ENCODE data around the gene PPM1E.
"Not testable (repeated sequence)": the region's sequence is repeated elsewhere in the genome, so short reads cannot be mapped to it uniquely, and the experiment has no call there.

Gene PPM1E

DNA sequence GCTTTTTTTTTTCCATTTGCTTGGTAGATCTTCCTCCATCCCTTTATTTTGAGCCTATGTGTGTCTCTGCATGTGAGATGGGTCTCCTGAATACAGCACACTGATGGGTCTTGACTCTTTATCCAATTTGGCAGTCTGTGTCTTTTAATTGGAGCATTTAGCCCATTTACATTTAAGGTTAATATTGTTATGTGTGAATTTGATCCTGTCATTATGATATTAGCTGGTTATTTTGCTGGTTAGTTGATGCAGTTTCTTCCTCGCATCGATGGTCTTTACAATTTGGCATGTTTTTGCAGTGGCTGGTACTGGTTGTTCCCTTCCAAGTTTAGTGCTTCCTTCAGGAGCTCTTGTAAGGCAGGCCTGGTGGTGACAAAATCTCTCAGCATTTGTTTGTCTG, 94.5 kb downstream of the PPM1E start:
- not testable (repeated sequence) for DNase-seq

DNA sequence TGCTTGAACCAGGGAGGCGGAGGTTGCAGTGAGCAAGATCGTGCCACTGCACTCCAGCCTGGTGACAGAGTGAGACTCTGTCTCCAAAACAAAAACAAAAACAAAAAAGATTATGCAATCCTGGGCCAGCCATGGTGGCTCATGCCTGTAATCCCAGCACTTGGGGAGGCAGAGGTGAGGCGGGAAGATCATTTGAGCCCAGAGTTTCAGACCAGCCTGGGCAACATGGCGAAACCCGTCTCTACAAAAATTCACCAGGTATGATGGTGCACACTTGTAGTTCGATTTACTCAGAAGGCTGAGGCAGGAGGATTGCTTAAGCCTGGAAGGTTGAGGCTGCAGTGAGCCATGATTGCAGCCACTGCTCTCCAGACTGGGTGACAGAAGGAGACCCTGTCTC, 109.6 kb downstream of the PPM1E start:
- no peak for DNase-seq

DNA sequence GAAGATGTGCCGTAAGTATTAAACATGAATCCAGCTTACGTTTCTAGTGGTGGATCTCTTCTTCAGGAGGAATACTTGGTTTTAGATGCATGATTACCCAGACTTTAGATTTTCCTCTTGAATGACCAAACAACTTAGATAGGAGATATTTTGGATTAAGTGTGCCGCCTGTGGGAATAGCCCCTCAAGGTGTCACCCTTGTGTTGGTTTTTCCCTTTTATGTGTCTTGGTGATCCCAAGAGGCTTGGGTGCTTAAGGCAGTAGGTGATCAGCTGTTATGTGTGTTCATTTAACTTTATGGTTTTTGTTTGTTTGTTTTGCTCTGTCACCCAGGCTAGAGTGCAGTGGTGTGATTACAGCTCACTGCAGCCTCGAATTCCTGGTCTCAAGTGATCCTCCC, 115.1 kb downstream of the PPM1E start:
- no peak for DNase-seq

DNA sequence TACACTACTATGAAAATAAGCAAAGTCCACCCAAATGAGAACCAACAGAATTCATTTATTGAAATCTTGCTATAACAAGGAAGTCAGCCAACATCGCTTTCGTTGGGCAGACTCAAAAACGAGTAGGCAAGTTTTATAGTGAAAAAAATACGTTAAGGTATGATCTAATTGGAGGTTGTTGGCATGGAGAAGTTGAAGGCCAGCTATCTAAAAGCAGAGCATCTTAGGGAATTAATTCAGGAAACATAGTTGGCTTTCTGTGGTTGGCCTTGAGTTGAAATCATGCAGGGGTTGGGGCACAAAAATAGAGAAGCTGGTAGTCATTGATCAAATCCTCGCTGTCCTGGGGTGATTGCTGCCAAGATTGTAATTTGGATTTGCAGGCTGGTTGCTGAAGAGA, 118.3 kb downstream of the PPM1E start:
- no peak for DNase-seq

DNA sequence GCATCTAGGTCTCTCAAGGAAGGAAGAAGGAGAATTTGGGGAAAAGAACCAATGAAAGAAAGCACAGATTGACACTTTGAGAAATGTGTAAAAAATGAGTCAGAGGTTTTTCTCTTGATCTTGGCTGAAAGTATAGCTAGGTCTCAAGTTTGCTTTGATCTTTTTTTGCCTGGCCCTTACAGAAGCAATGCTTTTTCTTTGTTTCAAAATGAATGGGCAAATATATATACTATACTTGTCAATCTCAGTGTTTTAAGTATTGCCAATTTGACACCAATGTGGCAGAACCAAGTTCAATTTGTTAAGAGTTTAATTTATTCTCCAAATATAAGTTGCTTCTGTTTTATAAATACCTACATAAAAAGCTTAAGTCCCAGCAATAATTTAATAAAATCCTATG, 119.6 kb downstream of the PPM1E start:
- DNase-seq = no peak

DNA sequence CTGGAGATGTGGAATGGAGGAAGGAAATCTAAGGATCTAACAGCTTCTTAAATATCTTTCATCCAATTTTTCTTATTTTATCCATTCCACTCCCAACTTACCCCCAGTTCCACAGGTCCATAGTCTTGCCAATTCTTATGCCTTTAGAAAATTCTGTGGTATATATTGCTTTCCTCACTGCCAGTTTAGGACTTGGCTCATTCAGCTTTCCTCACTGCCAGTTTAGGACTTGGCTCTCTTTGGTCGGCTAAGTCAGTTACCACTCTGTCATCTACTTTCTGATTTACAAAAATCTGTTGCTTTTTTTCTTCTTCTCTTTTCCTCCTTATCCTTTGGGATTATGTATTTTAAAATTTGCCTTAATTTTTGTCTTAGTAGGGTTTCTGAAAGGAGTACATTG, 128.5 kb downstream of the PPM1E start:
- DNase-seq = no peak

DNA sequence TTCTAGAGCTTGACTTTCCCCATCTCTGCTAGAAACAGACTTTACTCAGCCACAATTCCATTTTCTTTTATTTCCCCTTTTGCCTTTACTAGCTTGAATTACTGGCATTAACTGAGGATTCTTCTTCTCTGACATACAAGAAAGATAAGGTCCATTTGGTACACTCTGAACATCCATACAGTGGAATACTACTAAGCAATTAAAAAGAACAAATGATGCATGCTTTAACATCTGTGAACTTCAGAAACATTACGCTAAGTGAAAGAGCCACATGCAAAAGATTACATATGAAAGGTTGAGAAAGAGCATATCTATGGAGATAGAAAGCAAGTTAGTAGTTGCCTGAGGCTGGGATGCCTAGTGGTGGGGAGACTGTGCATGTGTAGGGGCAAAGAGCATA, 130.9 kb downstream of the PPM1E start:
- no peak for DNase-seq

DNA sequence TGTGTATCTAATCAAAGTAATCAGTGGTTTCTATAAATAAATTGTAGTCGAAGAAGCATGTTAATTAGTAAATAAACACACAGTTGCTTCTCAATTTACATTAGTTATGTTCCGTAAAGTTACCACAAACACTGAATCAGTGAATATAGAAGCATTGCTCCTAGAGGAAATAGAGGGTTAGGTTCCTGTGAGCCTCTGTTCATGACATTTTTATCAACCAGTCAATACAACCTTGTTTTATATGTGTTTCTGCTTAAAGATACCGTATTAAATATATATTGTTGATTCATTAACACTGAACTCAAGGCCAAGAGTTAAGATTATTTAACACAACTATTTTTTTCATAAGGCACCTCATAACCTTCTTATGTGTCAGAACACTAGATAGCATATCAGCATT, 134.3 kb downstream of the PPM1E start:
- no peak for DNase-seq

DNA sequence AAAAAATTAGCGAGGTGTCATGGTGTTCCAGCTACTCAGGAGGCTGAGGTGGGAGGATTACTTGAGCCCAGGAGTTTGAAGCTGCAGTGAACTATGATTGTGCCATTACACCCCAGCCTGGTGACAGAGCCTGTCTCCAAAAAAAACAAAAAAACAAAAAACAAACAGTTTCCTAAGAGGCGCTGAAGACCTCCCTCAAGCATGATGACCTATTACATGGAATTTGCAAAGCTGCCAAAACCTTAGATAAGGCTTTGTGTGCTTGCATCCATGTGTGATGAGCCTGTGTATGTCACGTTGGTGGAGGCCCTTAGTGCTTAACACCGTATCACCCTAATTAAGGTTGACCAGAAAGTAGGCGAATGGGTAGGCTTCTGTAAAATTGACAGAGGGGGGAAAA, 143.5 kb downstream of the PPM1E start:
- DNase-seq = no peak

DNA sequence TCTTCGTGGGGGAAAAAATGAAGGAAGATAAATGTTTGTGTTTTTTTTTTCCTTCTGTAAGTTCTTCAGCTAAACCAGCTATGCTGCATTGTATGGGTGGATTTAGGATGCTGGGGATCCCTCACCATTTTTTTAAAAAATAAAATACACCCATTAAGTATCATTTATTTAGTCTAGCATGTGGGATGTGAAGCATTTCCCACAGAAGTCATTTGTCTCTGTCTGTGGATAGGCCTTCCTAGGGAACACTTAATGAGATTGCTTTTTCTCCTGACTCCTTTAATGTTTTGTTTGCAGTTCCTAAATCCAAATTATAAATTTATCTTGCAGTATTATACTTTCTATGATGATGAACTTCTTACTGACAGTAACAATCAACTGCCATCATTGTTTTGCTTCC, 146.7 kb downstream of the PPM1E start:
- DNase-seq = no peak

DNA sequence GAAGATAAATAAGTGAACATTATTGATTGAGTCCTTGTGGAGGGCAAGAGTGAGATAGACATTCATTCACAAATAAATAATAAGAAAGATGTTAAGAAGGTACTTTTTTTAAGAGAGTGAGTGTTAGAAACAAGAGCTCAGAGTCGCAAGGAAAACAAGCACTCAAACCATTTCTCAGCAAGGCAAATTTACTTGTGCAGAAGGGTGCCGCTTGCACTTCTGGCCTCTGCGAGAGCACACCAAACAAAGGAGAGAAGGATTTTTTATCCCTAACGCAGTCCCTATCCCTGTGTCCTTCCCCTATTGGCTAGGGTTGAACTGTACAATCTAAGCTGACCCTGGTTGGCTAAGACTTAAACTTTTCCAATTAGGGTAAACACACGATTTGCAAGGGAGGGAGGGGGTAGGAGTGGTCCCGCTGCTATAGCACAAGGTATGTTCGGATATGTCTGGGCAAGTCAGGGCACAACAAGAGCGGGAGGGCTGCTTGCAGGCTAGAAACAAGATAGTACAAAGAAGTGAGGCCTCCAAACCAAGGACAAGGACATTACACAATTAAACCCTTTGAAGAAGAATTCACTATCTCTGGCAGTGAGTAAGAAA, 156.2 kb downstream of the PPM1E start:
- no peak for DNase-seq

DNA sequence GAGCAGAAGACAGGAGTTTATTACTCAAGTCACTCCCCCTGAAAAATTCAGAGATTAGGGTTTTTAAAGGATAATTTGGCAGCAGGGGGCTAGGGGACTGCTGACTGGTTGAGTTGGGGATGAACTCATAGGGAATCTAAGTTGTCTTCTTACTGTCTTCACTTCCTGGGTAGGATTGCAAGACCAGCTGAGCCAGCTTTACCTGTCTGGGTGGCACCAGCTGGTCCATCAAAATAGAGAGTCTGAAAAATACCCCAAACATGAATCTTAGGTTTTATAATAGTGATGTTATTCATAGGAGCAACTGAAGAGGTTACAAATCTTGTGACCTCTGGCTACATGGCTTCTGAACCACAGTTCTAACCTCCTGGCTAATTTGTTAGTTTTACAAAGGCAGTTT, 157.9 kb downstream of the PPM1E start:
- DNase-seq = no peak

DNA sequence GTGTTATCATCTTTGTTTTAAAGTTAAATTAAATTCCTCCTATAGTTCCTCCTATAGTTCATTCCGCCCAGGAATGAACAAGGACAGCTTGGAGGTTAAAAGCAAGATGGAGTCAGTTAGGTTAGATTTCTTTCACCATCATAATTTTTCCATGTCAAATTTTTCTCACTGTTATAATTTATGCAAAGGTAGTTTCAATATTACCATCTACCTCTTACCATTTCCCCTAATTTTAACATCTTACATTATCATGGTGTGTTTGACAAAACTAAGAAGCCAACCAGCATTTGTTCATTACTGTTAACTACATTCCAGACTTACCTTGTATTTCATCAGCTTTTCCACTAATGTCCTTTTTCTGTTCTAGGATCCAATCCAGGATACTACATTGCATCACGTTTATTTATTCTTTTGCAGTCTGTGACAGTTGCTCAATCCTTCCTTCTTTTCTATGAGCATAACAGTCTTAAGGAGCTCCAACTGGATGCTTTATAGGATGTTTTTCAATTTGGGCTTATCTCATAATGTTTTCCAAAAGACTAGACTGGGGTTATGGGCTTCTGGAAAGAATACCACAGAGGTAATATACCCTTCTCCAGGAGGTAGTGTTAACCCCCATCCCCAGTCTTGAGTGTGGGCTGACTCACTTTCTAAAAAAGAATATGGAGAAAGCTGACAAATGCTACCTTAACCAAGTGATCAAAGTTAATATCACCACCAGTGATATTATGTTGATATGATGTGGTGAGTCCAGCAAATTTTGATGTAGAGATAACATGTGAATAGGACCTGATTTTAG, 158.5 kb downstream of the PPM1E start:
- no peak for DNase-seq

DNA sequence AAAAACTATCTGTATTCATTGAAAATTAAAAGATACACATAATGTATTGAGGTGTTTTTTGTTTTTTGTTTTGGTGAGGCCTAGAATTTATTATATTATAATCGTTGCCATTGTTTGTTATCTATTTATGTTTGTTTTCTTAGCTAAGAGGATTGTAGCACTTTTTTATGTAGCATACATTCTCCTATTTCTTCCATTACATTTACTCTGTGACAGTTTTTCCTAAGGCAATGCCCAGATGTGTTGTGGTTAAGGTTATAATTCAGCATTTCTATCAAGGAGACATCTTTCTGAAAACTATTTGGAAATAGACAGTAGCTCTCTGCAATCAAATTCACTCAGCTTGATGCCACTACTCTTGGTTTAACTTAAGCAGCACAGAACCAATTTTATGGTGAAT, 161.6 kb downstream of the PPM1E start:
- no peak for DNase-seq

DNA sequence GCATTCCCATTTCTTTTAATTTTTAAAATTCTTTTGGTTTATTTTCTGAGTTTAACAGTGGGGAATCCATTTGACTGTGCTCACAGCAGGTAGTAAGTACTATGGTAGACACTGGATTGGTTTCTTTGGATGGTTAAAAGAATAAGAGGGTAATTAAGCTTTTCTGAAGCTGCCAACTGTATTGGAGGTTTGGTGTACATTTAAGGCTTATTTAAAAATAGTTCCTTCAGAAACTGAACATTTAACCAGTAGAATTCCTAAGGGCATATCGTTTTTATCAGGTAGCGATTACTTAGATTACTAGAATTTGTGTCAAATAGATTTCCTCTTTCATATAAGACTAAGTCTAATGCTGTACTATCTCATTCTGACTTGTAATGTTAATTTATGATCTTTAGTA, 162.4 kb downstream of the PPM1E start:
- DNase-seq = peak; percentile 4 to 66

DNA sequence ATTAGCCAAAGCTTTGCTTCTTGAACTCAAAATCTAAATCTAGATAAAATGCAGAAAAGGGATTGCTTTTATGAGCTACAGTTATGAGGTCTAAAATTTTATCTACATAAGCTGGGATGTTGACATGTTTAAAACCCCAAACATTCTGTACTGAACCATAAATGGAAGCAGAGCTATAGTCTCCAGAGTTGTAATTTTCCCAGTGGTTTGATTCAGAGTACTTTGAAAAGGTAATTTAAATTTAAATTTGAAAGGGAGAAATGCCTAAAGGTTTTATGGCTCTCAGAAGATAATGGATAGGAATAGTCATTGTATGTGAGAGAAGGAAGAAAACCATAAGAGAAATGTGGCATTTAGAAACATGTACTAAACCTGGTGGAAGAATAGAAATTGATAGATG, 163.2 kb downstream of the PPM1E start:
- no peak for DNase-seq

DNA sequence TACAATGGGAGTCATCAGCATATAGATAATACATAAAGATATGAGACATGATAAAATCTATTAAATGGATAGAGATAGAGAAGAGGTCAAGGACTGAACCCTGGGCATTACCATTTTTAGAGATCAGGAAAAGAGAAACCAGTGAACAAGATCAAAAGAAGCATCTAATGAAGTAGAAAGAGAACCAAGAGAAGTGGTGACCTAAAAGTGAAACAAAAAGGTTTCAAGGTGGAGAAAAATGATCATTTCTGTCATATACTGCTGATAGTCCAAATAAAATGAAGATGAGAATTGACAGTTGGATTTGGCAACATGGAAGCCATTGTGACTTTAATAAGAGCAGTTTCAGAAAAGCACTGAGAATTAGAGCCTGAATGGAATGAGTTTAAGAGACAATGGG, 165.1 kb downstream of the PPM1E start:
- DNase-seq = no peak

DNA sequence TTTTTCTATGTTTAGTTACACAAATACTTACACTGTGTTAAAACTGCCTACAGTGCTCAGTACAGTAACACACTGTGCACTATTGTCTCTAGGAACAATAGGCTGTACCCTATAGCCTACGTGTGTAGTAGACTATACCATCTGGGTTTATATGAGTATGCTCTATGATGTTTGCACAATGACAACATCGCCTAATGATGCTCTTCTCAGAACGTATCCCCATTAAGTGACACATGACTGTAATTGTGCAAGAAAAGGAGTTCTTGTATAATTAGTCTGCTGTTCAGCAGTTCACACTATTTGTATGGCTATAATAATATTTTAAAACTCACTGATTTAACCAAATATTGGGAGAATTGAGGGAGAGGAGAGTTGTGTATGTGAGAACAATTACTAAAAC, 177.3 kb downstream of the PPM1E start:
- peak in 1 of 2 experiments; percentile 13 for DNase-seq

DNA sequence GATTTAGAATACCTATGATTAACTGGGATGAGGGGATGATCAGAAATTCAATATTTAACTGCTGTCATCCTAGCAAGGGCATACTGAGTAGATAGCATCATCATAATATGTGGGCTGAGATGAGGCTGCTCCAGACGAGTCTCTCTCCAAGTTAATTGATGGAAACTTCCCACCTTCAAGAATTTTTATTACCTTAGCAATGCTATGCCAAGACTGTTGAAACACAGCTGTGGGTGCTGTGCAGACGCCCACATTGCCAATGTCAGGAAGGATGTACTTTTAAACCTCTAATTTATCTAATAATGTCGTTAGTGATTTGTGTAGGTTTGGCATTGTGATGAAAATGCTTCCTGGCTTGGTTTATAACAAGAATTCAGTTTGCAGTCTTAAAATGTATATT, 180.6 kb downstream of the PPM1E start:
- DNase-seq = no peak

DNA sequence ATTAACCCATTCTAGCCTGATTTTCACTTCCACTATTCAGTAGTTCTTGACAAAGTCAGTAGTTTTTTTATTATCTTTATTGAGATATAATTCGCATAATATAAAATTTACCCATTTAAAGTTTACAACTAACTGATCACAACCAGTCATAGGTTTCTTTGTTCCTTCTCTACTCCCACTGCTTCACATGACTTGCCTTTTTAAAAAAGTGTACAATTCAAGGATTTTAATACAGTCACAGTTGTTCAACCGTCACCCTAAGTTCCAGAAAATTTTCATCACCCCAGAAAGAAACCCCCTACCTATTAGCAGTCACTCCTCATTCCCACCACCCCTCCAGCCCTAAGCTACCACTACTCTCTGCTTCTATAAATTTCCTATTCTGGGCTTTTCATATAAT, 188.5 kb downstream of the PPM1E start:
- DNase-seq = no peak

DNA sequence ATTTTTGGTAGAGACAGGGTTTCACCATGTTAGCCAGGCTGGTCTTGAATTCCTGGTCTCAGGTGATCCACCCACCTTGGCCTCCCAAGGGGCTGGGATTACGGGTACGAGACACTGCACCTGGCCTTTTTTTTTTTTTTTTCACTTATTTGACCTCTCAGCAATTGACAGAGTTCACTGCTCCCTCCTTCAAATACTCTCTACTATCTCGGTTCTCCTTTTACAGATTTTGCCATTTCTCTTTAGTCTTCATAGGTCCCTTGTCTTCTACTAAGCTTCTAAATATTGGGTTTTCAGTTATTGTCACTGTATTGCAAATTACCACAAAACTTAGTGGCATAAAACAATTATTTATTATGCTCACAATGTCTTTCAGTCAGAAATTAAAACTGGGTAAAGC, 191.8 kb downstream of the PPM1E start:
- DNase-seq = no peak

DNA sequence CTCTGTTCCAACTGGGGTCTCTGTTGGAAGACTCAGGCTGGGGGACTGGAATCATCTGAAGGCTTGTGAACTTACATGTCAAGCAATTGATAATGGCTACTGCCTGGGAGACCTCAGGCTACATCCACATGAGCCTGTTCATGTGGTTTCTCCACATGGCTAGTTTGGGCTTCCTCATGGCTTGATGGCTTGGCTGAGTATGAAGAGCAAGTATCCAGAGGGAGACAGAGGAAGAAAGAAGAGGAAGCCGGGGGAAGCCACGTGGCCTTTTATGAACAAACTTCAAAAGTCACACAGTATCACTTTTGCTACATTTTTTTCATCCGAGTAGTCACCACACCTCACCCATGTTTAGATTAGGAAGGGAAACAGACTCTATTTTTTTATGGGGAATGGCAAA, 192.2 kb downstream of the PPM1E start:
- DNase-seq = no peak

DNA sequence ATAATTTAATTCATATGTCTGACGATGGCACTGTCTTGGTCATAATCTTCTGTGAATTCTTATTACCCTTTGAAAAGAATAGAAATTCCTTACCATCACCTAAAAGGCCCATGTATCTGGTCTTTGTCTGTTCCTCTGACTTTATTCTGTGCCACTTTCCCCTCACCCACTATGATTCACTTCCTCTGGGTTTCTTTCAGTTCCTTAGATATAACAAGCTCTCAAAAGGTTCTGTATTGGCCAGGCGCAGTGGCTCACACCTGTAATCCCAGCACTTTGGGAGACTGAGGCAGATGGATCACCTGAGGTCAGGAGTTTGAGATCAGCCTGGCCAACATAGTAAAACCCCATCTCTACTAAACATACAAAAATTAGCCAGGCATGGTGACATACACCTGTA, 198.7 kb downstream of the PPM1E start:
- DNase-seq = not testable (repeated sequence)

DNA sequence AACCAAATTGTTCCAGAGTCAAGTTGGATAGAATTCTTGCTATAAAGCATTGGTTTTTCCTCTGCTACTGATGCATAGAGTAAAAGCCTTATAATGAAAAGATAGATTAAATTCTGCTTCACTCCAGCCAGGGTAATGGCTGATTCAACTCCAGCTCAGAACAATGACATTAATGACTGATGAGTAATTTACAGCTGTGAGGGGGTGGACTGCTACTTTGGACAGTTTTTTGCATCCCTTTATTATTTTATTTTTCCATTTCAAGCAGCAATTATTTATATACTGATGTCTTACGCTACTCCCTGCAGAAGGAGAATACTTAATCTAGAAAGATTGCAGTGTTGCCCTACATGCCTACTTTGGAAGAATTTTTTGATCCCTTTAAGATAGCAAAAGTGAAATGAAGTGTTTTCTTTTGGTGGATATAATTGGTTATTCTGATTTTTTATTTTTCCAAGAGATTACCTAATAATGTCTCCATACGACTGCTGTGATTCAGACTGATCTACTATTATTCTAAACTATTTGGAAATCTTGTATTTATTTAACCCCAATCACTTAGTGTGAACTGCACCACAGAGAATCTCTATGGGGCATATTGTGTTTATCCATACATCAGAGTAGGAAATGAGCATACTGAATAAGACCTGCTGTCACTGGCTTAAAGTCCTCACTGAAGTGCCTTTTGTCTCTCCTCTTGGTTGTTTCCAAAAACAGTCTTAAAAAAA, 201.5 kb downstream of the PPM1E start:
- DNase-seq = no peak
